Stimulated activated CD4-positive, alpha-beta T cell treated with anti-CD3 and anti-CD28 coated beads, Interleukin-2, amount 100 ng/mL, for 24 hours (primary cell): ENCODE results near the gene TMEM39B.
"Not testable (repeated sequence)": the region's sequence is repeated elsewhere in the genome, so short reads cannot be mapped to it uniquely, and the experiment has no call there.

ENCODE experiments used
- DNase-seq, 2 donors: peaks; one replicate each; pipeline ENCODE4 v3.0.0-alpha.2; 2020

TMEM39B gene

DNA sequence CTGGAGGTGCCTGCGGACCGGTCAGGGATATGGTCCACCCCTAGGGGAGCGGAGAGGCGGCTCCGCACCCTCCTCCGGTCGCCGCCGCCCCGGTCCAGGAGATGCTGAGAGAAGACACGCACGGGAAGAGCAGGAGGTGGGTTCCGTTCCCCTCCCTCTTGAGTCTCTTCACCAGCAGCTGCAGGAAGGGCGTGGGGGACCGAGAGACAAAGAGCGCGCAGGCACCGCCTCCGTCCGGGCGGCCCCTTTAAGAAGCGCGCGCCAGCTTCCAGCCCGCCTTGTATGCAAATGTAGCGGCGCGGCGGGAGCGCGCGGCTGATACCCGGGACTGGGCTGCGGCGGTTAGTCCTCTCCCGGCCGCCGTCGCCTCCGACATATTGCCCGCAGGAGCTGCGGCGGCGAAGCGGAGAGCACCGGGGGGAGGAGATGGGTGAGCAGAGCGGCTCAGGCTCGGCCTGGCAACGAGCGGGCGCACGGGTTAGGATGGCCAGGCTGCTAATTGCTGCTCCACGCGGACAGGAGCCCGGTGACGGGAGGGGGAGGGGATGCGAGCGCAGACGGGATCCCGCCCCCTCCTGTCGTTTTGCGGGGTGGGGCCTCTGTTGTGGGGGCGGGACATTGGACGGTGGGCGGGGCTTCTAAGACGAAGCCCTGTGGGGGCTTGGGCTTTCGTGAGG, at the start of gene TMEM39B:
Gene TMEM39B (plus strand): TSS at position 318 of the 677 bp plus-strand sequence. CDS start 109 bp downstream, at position 427.
- DNase-seq: peak; percentile 91 to 93

DNA sequence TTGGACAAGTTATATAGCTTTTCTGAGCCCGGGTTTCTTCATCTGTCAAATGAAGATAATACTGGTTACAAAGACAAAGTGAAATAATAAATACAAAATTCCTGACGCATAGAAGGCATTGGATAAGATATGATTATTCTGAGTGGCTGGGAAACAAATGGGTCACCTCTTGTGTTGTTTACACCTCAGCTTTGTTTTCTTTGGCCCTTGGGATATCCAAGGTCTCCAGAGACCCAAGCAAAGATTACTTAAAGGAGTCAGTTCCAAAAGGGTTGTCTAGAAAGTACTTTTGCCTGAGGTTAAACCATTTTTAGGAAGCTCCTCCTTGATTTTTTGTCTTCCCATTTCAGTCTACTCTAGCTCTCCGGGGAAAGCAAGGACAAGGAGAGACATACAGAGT, 49.4 kb upstream of the TMEM39B start:
- DNase-seq: no peak

DNA sequence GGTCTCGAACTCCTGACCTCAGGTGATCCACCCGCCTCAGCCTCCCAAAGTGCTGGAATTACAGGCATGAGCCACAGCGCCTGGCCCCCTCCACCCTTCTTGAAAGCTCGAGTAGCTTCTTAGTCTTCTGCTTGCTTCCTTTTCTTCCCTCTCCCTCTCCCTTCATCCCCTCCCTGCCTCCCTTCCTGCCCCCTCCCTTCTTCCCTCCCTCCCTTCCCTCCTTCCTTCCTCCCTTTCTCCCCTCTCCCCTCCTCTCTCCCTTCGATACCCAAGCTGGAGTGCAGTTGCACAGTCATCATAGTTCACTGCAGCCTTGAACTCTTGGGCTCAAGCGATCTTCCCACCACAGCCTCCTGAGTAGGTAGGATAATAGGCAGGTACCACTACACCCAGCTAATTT, 47.2 kb upstream of the TMEM39B start:
- no peak for DNase-seq

DNA sequence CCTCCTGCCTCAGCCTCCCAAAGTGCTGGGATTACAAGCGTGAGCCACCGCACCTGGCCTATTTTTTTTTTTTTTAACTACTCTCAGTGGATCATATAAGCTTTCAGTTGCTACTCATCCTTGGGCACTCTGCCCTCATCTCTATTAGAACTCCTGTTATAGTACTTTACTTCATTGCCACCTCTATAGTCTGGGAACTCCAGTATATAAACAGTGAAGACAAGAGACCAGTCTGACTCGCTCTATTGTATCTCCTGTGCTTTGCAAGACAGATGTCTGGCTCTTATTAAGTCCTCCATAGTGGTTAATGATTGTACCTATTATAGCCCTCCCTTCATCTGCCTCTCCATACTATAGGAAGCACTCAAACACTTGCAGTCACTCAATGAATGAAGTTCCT, 44.0 kb upstream of the TMEM39B start:
- DNase-seq: no peak

DNA sequence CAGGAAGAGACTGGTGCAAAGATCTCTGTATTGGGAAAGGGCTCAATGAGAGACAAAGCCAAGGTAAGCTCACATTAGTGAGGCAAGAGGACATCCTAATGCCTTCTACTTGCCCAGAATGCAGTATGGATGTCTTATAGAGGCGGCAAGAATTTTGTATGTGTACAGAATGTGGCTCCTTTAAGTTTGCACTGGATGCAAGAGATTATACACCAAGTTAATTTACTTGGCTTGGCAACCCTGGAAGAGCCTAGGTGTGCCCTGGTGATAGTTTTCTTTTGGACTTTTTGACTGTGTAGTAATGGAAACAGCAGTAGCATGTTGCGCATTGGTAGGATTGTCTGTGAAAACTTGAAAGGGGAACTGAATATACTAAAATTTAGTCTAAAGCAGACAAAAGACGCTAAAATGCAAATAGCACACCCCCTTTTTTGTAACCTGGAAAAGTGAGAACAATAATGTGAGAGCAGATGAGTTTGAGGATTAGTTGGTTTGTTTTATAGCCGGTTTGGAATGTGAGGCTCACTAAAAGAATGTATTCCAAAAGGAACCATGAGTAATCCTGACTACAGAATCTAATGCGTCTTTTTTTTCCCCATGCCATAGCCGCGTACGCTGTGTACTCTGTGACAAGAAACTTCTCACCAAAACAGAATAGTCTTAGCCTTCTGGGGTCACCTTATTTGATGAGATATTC, 41.0 kb upstream of the TMEM39B start:
- no peak for DNase-seq

DNA sequence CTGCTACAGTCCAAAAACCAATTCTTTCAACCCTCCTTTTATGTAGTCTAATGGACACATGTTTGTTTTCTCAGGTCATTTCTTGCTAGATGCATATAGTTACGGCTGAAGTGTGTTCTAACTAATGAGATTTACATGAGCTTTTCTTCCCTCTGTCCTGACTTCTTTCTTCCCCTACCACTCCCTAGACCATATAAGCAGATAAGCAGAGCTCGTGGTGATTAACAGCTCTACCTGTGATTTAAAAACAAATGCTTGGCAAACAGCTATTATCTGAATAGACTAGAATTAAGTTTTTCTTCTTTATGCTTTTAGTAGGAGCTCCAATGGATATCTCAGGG, 40.5 kb upstream of the TMEM39B start:
- DNase-seq: no peak

DNA sequence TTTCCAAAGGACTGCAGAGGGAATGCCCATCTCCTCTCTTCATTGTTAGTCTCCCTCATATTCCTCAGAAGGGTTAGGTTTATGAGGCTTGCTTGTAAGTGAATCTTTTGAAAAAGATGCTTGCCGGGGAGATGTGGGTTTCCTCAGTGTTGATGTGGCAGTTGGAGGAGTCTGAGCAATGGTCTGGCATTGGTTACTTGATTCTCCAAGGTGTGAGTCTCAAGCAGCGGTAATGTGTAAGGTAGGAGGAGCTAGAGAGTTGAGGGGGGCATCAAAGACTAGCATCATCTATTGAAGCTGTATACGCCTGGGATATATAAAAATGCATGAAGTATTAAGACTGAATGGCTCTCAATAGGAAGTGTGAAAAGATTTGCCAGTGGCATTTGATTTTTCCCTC, 37.6 kb upstream of the TMEM39B start:
- no peak for DNase-seq

DNA sequence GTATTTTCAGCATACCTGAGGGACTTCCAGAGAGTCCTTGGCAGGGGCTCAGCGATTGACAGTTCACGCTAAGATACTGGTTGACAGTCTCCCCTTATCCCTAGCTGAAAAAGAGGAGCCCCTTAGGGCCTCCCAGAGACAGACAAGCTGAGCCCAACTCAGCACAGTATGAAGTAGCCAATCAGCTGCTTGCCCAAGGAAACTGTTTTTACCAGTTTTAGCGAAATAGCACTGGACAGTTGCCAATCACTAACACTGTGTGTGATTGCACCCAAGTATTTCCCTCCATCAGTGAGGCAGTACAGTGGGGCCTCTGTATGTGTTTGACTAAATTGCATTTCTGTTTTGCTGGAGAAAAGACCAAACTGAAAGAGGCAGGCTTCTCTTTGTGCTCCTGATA, 32.0 kb upstream of the TMEM39B start:
- DNase-seq: no peak

DNA sequence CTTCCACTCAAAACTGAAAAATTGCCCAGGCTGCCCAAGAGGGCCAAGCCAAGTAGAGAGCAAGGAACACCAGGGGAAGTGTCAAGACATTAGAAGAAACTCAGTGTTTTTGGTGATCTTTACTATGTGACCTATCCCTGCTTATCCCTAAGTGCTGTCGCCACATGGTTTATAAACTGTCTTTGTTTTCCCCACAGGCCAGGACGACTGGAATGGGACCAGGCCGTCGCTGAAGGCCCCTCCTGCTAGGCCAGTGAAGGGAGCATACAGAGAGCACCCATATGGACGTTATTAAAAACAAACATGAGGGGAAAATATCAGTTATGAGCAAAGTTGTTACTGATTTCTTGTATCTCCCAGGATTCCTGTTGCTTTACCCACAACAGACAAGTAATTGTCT, 30.4 kb upstream of the TMEM39B start:
- DNase-seq: no peak

DNA sequence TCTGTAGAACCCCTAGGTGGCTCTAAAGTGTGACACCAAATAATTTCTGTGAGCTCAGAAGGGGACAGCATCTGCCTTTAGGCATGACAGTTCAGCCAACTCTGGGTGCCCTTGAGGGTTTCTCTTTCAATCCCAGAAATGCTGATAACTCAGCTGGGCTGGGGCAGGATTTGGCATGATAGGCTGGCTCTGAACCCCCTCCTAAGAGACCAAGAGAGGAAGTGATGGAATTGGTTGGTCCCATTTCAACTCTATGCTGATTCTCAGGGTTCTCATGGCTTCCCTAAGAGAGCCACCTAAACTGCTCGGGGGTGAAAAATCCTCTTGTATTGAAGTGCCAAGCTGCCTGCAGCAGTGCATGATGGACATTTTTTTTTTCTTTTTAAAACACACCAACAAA, 28.5 kb upstream of the TMEM39B start:
- DNase-seq: no peak

DNA sequence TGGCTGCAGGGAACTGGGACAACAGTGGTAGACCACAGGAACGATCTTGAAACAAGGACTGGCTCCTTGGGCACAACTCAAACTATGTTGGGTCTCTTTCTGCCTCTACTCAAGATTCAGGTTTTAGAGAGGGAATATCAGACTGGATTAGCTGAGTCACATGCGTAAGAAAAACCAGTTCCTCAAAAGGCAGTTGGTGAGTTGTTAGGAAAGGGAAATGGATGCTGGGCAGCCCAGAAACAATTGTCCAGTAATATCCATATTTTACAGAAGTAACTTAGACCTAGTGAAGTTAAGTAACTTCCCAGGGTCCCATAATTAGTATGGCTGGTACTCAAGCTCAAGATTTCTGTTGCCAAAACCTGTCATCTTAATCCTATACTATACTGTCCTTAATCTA, 27.0 kb upstream of the TMEM39B start:
- DNase-seq: no peak

DNA sequence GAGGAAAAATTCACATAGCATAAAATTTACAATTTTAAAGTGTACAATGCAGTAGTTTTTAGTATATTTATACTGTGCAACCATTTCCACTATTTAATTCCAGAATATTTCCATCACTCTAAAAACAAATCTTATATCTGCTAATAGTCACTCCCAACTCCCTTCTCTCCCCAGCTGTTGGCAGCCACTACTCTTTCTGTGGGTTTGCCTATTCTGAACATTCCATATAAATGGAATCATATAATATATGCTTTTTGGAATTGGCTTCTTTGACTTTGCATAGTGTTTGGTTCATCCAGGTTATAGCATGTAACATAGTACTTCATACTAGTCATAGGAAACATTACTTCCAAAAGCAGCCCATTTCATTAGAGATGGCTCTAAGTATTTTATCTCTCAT, 25.0 kb upstream of the TMEM39B start:
- DNase-seq: no peak

DNA sequence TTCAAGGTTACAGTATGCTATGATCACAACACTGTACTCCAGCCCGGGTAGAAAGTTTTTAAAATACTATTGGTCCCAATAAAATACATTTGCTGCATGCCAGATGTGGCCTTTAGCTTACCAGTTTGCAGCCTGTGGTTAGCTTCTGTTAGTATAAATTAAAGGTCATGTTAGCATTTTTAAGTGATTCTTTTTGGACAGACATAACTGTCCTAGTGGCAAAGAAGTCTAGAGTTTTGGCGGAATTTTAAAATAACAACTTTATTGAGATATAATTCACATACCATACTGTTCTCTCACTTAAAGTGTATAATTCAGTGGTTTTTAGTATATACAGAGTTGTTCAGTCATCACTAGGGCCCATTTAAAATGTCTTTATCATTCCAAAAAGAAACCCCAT, 24.3 kb upstream of the TMEM39B start:
- no peak for DNase-seq

DNA sequence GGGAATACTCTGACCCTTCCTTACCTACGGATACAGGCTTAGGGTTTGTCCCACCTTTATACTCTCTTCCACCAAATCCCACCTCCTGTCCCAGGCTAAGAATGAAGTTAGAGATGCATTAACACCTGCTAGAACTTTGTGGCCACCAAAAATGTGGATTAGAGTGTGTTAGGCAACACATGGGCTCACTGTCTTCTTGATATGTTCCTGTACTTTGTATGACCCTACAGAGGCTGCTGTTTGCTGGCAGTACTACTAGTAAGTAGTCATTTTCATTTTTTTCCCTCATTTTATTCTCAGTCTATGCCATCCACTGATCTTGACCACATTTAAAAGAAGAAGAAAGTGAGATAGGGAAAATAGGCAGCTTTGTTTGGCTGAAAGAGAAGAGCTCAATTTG, 21.0 kb upstream of the TMEM39B start:
- DNase-seq: no peak

DNA sequence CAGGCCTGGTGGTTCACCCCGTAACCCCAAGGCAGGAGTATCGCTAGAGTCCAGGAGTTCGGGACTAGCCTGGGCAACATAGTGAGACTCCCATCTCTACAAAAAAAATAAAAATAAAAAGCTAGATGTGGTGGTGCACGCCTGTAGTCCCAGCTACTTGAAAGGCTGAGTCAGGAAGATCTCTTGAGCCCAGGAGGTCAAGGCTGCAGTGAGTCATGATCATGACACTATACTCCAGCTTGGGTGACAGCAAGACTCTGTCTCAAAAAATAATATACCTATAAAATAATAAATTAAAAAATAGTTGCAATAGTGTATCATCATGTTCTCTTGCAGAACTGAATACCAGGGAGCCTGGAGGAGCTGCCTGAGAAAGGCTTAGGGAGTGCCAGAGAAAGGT, 19.9 kb upstream of the TMEM39B start:
- no peak for DNase-seq

DNA sequence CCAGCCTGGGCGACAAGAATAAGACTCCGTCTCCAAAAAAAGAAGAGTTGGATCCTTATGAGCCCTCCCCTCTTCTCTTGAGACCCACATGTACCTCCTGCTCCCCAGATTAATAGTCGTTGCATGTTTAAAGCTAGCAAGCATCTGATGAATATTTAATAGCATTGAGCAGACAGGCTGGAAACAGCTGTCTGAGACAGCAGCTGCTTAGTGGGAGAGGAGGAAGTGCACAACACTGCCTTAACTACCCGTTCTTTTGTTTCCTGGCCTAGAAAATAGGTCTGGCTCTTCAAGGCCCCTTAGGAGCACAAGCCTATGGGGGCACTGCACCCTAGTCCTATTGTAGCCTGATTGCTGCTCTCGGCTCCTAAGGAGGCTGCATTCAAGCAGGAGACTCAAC, 17.3 kb upstream of the TMEM39B start:
- no peak for DNase-seq

DNA sequence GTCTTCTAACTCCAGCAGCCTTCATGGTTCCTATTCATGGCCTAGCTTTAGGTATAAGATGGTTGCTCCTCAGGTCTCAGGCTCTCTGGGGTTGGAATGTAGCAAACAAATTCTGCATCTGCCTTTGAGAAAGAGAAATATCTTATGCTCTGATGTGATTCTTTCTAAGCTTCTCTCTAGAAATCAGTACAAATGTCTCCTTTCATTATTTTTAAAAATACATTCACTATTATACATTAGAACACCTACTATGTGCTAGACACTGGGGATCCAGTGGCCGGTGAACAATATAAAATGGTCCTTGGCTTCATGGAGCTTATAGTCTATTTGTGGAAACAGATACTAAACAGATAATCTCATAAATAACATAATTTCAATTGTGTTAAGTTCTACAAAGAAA, 16.1 kb upstream of the TMEM39B start:
- DNase-seq: no peak

DNA sequence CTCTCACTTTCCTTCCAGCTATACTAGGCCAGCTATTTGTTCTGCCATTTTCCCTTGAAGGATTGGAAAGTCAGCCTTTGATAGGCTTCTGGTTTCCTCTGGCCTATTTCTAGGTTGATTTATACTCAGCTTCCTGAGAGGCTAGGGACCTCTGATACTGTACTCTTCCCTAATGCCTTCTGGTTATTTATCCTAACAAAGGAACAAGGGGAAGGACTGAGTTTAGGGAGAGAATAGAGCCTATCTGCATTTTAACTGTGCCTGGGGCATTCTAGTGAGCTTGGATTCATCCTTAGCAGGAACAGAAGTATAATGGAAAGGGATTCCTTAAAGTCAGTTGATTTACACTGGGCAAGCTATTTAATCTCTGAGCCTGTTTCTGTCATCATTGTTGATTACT, 11.8 kb upstream of the TMEM39B start:
- no peak for DNase-seq

DNA sequence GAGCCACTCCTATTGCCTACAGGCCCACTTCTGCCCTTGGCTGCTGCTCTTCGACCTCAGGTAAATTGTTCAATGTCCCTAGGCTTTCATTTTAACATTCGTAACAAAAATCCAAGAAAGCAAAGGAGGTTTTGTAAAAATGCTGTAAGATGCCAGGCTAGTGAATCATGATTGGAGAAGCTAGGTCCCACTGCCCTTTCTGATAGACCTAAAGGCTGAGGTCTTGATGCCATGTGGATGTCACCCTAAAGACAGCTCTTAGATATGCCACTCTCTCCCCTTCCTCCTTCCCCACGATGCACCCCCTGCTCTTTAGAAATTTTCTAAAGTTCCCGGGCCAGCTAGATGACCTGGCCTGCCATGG, 9.9 kb upstream of the TMEM39B start:
- no peak for DNase-seq

DNA sequence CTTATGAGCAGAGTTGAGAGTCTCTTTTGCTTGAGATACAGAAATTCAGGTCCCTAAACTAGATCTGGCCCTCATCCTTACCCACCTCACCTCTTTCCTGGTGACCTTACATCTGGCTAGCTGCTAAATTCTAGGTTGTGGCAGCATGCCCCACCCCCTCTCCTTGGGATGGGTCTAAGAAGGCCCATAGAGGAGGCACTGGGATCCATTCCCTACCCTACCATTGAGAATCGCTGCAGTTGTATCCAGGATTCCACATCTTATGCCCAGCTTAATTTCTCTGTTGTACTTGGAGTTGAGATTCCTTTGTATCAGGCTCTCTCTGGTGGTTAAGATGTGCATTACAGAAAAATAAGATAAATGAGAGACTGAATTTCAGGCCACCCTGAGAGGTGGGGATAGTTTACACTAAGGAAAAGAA, 9.5 kb upstream of the TMEM39B start:
- no peak for DNase-seq

DNA sequence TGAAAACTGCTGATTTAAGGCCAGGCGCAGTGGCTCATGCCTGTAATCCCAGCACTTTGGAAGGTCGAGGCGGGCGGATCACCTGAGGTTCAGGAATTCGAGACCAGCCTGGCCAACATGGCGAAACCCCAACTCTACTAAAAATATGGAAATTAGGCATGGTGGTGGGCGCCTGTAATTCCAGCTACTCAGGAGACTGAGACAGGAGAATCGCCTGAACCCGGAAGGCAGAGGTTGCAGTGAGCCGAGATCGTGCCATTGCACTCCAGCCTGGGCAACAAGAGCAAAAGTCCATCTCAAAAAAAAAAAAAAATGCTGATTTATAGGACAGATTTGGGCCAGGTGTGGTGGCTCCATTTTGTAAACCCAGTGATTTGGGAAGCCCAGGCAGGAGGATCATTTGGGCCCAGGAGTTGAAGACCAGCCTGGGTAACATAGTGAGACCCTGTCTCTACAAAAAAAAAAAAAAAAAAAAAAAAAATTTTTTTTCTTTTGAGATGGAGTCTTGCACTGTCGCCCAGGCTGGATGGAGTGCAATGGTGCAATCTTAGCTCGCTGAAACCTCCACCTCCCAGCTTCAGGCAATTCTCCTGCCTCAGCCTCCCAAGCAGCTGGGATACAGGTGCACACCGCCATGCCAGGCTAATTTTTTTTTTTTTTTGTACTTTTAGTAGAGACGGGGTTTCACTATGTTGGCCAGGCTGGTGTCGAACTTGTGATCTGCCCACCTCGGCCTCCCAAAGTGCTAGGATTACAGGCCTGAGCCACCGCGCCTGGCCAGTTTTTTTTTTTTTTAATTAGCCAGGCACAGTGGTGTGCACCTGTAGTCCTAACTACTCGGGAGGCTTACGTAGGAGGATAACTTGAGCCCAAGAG, 6.9 kb upstream of the TMEM39B start:
- not testable (repeated sequence) for DNase-seq

DNA sequence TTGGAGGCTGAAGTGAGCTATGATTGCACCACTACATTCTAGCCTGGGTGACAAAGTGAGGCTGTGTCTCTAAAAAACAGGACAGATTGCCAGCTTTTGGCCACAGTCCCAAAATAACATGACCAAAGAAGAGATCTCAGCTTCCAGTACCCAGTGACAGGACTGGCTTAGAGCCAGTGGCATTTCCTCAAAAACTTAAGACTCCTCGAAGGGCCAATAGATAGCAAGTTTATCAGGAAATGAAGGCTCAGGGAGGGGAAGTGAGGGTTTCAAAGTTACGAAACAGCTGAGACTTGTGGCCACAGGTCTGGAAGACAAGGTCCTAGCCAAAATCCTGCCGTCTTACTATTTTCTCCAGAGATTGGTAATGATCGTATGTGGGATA, 6.3 kb upstream of the TMEM39B start:
- no peak for DNase-seq

DNA sequence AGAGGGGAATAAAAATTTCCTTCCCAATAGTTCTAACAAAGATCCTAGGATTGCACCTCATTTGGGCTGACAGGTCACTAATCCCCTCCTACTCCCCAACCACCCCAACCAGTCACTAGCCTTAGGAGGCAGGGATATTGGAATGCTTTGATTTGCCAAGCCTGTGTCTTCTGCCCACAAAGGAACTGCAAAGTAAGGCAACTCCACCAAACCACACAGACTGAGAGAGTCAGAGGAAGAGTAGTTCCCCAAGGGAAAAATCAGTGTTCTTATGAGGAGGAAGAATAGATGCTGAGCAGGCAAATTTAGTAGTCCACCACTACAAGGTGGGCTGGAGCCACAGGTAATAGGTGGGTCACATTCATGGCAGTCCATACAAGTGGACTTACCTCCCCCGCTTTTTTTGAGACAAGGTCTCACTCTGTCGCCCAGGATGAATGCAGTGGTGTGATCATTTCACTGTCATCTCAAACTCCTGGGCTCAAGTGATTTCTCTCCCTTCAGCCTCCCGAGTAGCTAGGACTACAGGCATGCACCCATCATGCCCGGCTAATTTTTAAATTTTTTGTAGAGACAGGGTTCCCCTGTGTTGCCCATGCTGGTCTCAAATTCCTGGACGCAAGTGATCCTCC, 3.7 kb upstream of the TMEM39B start:
- no peak for DNase-seq
